A673 (cell line): ENCODE results near the gene METTL25.

Experiments
- CTCF ChIP-seq: fragments of 300-800, 200-600 bp; sonication (generic); conservative IDR thresholded peaks from 2 replicates; pipeline ENCODE4 v1.5.1; 2017; ENCODE audit warnings: low read depth, mild to moderate bottlenecking, antibody characterized with exemption, low read length, moderate library complexity, mixed read lengths
- EZH2 ChIP-seq: fragments of 200-600 bp; sonication (generic); IDR thresholded peaks from 2 replicates; pipeline ENCODE4 v1.6.1; 2017; ENCODE audit warnings: borderline replicate concordance, low read depth, mild to moderate bottlenecking, mixed read lengths, antibody characterized with exemption, low read length; ENCODE audit not compliant: poor library complexity, severe bottlenecking

GRCh38 chr12:82327861-82328260, 30.5 kb upstream of the METTL25 start:
- no peak for TF ChIP-seq CTCF
- TF ChIP-seq EZH2, result no peak
